ENCODE measurements around the gene ULK1.
"Not testable (repeated sequence)": the region's sequence is repeated elsewhere in the genome, so short reads cannot be mapped to it uniquely, and the experiment has no call there.

Gene ULK1

DNA sequence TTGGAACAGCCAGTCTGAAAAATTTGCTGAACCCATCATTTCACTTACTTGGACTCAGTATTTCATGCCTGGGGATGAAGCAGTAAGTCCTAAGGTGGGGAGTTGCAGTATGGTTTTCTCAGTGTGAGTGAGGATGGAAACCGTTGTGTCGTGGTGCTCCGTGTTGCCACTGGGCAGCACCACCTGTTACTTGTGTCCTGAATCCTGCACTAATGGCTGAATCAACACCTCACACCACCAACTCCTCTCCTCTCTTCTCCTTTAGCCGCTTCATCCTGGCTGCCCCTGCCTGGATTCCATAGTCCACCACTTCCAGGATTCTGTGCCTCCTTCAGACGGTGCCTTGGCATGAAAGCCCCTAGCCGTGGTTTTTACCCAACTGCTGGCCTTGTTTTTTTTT is 52.3 kb downstream of the ULK1 start:
- TF ChIP-seq, protein P1, sequence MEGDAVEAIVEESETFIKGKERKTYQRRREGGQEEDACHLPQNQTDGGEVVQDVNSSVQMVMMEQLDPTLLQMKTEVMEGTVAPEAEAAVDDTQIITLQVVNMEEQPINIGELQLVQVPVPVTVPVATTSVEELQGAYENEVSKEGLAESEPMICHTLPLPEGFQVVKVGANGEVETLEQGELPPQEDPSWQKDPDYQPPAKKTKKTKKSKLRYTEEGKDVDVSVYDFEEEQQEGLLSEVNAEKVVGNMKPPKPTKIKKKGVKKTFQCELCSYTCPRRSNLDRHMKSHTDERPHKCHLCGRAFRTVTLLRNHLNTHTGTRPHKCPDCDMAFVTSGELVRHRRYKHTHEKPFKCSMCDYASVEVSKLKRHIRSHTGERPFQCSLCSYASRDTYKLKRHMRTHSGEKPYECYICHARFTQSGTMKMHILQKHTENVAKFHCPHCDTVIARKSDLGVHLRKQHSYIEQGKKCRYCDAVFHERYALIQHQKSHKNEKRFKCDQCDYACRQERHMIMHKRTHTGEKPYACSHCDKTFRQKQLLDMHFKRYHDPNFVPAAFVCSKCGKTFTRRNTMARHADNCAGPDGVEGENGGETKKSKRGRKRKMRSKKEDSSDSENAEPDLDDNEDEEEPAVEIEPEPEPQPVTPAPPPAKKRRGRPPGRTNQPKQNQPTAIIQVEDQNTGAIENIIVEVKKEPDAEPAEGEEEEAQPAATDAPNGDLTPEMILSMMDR (conservative IDR thresholded peaks at IDR 0.05; ENCODE audit: control insufficient read depth, insufficient read depth, low read depth, low read length): no peak
- H3K4me3 ChIP-seq (ENCODE audit: control insufficient read depth, low read depth, low read length): no peak overlapping the region
- DNase-seq (ENCODE audit: low read depth): no peak

DNA sequence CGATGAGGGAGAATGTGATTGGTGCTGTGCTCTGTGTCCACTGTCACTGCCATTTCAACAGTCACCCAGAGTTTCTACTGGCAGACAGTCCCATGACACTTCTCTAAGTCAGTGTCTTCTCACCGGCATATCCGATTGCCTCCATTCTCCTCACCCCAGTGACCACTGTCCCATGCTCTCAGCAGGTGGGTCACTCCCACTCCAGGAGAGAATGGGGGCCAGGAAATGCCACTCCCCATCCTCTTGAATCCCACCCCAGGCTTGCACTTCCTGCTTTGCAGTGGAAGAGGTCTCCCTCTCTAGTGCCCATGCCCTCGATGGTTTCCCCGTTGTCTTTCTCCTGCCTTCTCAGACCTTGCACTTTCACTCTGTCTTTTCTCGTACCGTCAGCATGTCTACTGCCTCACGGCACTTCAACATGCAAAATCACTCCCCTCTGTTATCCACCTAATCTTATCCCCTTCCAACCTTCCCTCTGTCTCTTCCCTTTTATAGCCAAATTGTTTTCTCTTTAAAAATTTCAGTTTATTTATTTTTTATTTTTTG is 53.1 kb downstream of the ULK1 start:
- no peak for DNase-seq (ENCODE audit: low read depth)
- H3K4me3 ChIP-seq (ENCODE audit: control insufficient read depth, low read depth, low read length): no peak overlapping the region
- TF ChIP-seq, protein P1 (conservative IDR thresholded peaks at IDR 0.05; ENCODE audit: control insufficient read depth, insufficient read depth, low read depth, low read length): no peak

DNA sequence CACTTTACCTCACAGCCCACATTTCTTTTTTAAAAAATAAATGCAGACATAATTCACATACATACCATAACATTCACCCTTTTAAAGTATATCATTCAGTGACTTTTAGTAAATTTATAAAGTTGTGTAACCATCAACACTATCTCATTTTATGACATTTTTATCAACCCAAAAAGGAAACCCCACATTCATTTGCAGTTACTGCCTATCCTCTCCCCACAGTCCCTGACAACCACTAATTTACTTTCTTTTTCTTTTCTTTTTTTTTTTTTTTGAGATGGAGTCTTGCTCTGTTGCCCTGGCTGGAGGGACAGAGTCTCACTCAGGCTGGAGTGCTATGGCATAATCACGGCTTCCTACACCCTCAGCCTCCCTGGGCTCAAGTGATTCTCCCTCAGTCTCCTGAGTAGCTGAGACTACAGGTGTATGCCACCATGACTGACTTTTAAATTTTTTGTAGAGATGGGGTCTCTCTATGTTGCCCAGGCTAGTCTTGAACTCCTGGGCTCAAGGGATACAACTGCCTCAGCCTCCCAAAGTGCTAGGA is 53.8 kb downstream of the ULK1 start:
- no peak for DNase-seq (ENCODE audit: low read depth)
- H3K4me3 ChIP-seq (ENCODE audit: control insufficient read depth, low read depth, low read length): no peak overlapping the region
- TF ChIP-seq, protein P1 (conservative IDR thresholded peaks at IDR 0.05; ENCODE audit: control insufficient read depth, insufficient read depth, low read depth, low read length): no peak

DNA sequence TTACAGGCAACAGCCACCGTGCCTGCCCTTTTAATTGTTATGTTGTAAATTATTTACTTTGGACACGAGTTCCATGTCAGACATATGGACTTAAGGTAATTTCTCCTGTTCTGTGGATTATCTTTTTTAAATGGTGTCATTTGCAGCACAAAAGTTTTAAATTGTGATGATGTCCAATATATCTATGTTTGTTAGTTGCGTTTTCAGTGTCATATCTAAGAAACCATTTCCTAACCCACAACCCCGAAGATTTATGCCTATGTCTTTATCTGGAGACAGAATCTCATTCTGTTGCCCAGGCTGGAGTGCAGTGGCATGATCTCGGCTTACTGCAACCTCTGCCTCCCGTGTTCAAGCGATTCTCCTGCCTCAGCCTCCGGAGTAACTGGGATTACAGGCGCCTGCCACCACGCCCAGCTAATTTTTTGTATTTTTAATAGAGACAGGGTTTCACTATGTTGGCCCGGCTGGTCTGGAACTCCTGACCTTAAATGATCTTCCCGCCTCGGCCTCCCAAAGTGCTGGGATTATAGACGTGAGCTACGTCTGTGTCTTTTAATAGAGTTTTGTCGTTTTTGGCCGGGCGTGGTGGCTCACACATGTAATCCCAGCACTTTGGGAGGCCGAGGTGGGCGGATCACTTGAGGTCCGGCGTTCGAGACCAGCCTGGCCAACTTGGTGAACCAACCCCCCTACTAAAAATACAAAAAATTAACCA is 54.5 kb downstream of the ULK1 start:
- peak overlapping the region; percentile 57 for H3K4me3 ChIP-seq (ENCODE audit: control insufficient read depth, low read depth, low read length)
- not testable (repeated sequence) for DNase-seq (ENCODE audit: low read depth)

GRCh38 chr12:131949431-131950181 is 55.2 kb downstream of the ULK1 start, which contains the start of gene EP400:
TSS of gene EP400 (plus strand) at chr12:131949942. CDS start at chr12:131960620, 10,678 bp downstream.
- DNase-seq (ENCODE audit: low read depth): peak; percentile 88
- peak within 1 kb of the TSS; percentile 82 for H3K4me3 ChIP-seq (ENCODE audit: control insufficient read depth, low read depth, low read length)
- TF ChIP-seq, protein P1 (conservative IDR thresholded peaks at IDR 0.05; ENCODE audit: control insufficient read depth, insufficient read depth, low read depth, low read length): no peak

DNA sequence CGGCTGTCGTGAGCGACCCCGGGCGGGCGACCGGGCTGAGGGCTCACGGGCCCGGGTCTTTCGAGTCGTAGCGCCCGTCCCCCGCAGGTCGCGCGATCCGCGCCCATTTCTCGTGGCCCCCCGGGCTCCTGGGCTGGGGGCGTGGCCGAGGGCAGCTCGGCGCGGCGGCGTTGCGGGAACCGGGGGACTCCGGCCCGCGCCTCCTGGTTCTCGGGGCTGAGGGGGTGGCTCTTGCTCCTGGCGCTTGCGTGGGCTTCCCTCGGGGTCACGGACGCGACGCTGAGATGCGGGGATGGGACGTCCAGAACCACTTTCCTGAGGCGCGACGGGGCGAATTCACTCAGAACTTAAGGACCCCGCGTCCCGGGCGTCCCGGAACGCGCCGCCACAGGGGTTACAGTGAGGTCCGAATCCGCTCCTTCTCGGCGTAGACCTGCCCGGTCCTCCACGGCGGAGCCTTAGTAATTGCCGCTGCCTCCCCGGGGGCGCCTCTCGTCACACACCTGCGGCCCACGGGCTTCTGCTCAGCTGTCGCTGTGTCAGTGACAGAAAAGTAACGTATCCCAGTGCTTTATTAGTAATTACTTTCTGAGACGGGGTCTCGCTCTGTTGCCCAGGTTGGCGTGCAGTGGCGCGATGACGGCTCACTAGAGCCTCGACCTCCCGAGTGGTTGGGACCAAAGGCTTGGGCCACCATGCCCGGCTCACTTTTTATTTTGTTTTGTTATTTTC is 55.9 kb downstream of the ULK1 start:
- TF ChIP-seq, protein P1 (conservative IDR thresholded peaks at IDR 0.05; ENCODE audit: control insufficient read depth, insufficient read depth, low read depth, low read length): no peak
- no peak for DNase-seq (ENCODE audit: low read depth)
- H3K4me3 ChIP-seq (ENCODE audit: control insufficient read depth, low read depth, low read length): peak overlapping the region; percentile 82

- DNase-seq (ENCODE audit: low read depth); H3K4me3 ChIP-seq (ENCODE audit: control insufficient read depth, low read depth, low read length): not testable (repeated sequence)
Measured at GRCh38 chr12:131953810-131954209, 59.4 kb downstream of the ULK1 start.

DNA sequence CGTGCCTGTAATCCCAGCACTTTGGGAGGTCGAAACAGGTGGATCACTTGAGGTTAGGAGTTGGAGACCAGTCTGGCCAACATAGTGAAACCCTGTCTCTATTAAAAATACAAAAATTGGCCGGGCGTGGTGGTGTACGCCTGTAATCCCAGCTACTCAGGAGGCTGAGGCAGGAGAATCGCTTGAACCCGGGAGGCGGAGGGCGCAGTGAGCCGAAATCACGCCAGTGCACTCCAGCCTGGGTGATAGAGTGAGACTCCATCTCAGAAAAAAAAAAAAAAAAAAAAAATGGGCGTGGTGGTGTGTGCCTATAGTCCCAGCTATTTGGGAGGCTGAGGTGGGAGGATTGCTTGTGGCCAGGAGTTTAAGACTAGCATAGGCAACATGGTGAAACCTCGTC is 60.0 kb downstream of the ULK1 start:
- not testable (repeated sequence) for H3K4me3 ChIP-seq (ENCODE audit: control insufficient read depth, low read depth, low read length); DNase-seq (ENCODE audit: low read depth)
